Sigmoid colon (tissue), 7 donors: ENCODE measurements around the gene COL23A1. TPM values are rescaled to one million over a fixed set of nuclear protein-coding genes. Genes with fewer than 3 reads are reported as not detected.
A peak's percentile ranks its signal among the peaks of the same experiment; 100 is the strongest.
"Not testable (repeated sequence)": the region's sequence is repeated elsewhere in the genome, so short reads cannot be mapped to it uniquely, and the experiment has no call there.

ENCODE experiments used
- DNase-seq: peaks from one replicate; pipeline ENCODE4 v3.0.0-alpha.2; 2019
- H3K27ac ChIP-seq, 4 donors: fragments of 200-600 bp; sonication (generic); one replicate each; pipeline ENCODE4 v1.5.1; 2016 to 2019; ENCODE audit warnings: mild to moderate bottlenecking in 1 of 4
- H3K27me3 ChIP-seq, 3 donors: fragments of 200-600 bp; sonication (generic); one replicate each; pipeline ENCODE4 v1.5.1; 2019; ENCODE audit warnings: mild to moderate bottlenecking in 1 of 3
- H3K36me3 ChIP-seq, 4 donors: fragments of 200-600 bp; sonication (generic); one replicate each; pipeline ENCODE4 v1.5.1; 2016 to 2019
- H3K4me1 ChIP-seq, 4 donors: fragments of 200-600 bp; sonication (generic); one replicate each; pipeline ENCODE4 v1.5.1; 2017 to 2019
- H3K4me3 ChIP-seq, 4 donors: fragments of 200-600 bp; sonication (generic); one replicate each; pipeline ENCODE4 v1.5.1; 2017 to 2019; ENCODE audit warnings: mild to moderate bottlenecking in 2 of 4, moderate library complexity in 1 of 4
- H3K9me3 ChIP-seq, 4 donors: fragments of 200-600 bp in 3 of 4; sonication (generic) in 3 of 4; one replicate each; pipeline versions ENCODE4 v1.5.1 to v1.6.1; 2013 to 2019
- CTCF ChIP-seq, 4 experiments: fragments of 450-650 bp in 3 of 4; fragments of 200-600 bp in 1 of 4; IDR thresholded peaks; one replicate each; pipeline ENCODE4 v1.5.1; 2016 to 2019; ENCODE audit warnings: antibody characterized with exemption in 4 of 4, mild to moderate bottlenecking in 3 of 4, moderate library complexity in 2 of 4
- EP300 ChIP-seq, 4 donors: sonication (generic); formaldehyde crosslinking; IDR thresholded peaks; one replicate each; pipeline ENCODE4 v1.6.1; 2017; ENCODE audit warnings: antibody characterized with exemption in 4 of 4
- POLR2A ChIP-seq, 2 donors: fragments of 450-650 bp; IDR thresholded peaks; one replicate each; pipeline ENCODE4 v1.6.1; 2016; ENCODE audit warnings: antibody characterized with exemption in 2 of 2, mild to moderate bottlenecking in 2 of 2, moderate library complexity in 2 of 2
- POLR2AphosphoS5 ChIP-seq, 4 donors: sonication (generic); formaldehyde crosslinking; IDR thresholded peaks; one replicate each; pipeline ENCODE4 v1.6.1; 2017; ENCODE audit warnings: antibody characterized with exemption in 4 of 4
- WGBS, 2 donors: extraction: QIAGEN DNeasy Blood & Tissue Kit; methylation state at CpG; one replicate each; pipeline ENCODE4 v1.1.7; 2013; 5-methylcytosine and 5-hydroxymethylcytosine counted together
- intact Hi-C: fragments of 100-400 bp; cut with DNase I; formaldehyde crosslinking; loops from one replicate; pipeline ENCODE4 v1.15.1; 2023
- polyA plus RNA-seq, 3 donors: library from polyadenylated mRNA; stranded (reverse); fragments of 200-250 nt; gene quantifications; one replicate each; pipeline ENCODE4 v1.2.3, GENCODE V29; 2013
- total RNA-seq, 4 donors: library from RNA; depleted of rRNA; stranded (reverse); fragments of >200 nt; gene quantifications; one replicate each; pipeline ENCODE4 v1.1.0, GENCODE V29; 2016
- donor health status: healthy with polysubstance abuse.
- donor health status: Bipolar disorder and iron deficiency.
- donor health status: healthy.

Gene COL23A1
- total and polyA plus RNA-seq, 7 donors: 0.28 to 1.2 (median 0.57) TPM; not detected in 1

- TF ChIP-seq CTCF (IDR thresholded peaks at IDR 0.05) (no peak), POLR2A (IDR thresholded peaks at IDR 0.05) (no peak), POLR2AphosphoS5 (IDR thresholded peaks at IDR 0.05) (no peak), EP300 (IDR thresholded peaks at IDR 0.05) (no peak)
- 63 to 70% methylated on average over 17 of the region's 17 CpGs for WGBS, 2 donors
- peak overlapping the region in 2 of 4 donors; percentile 14 to 61 for H3K27ac ChIP-seq
Measured at GRCh38 chr5:178372142-178372571, 218.0 kb downstream of the COL23A1 start.

GRCh38 chr5:178371362-178372111, 218.7 kb downstream of the COL23A1 start:
- H3K27me3 ChIP-seq: peaks cover 0 to 7% (median 6%) of the 10 kb centered on the region in 3 donors
- H3K9me3 ChIP-seq: no peaks in the 10 kb centered on the region
- H3K4me1 ChIP-seq: peaks cover 0 to 12% (median 8%) of the 10 kb centered on the region in 4 donors
- H3K36me3 ChIP-seq: no peaks in the 10 kb centered on the region
- intact Hi-C loops: no loop called here
- peak overlapping the region in 2 of 4 donors; percentile 14 to 61 for H3K27ac ChIP-seq
- H3K4me3 ChIP-seq: peak overlapping the region in 1 of 4 donors; percentile 4
- TF ChIP-seq POLR2A (IDR thresholded peaks at IDR 0.05) (no peak), POLR2AphosphoS5 (IDR thresholded peaks at IDR 0.05) (no peak)
- no peak for DNase-seq
- WGBS, 2 donors: 75 to 76% methylated on average over 24 of the region's 24 CpGs

More at GRCh38 chr5:178372142-178372571, 218.0 kb downstream of the COL23A1 start:
- no peaks in the 10 kb centered on the region for H3K36me3 ChIP-seq
- H3K4me3 ChIP-seq: peak overlapping the region in 1 of 4 donors; percentile 4
- no peak for DNase-seq
- H3K9me3 ChIP-seq: no peaks in the 10 kb centered on the region
- peaks cover 0 to 7% (median 6%) of the 10 kb centered on the region in 3 donors for H3K27me3 ChIP-seq
- H3K4me1 ChIP-seq: peaks cover 0 to 12% (median 8%) of the 10 kb centered on the region in 4 donors
- intact Hi-C loops: no loop called here

GRCh38 chr5:178370102-178370501, 220.1 kb downstream of the COL23A1 start:
- intact Hi-C loops: no loop called here
- no peak overlapping the region for H3K27ac ChIP-seq
- no peak for DNase-seq
- H3K27me3 ChIP-seq: peaks cover 0 to 6% (median 1%) of the 10 kb centered on the region in 3 donors
- no peak for TF ChIP-seq POLR2A (IDR thresholded peaks at IDR 0.05)
- no peak for TF ChIP-seq EP300 (IDR thresholded peaks at IDR 0.05)
- TF ChIP-seq POLR2AphosphoS5 (IDR thresholded peaks at IDR 0.05): no peak
- TF ChIP-seq CTCF (IDR thresholded peaks at IDR 0.05): no peak
- H3K4me1 ChIP-seq: peaks cover 0 to 12% (median 8%) of the 10 kb centered on the region in 4 donors
- H3K9me3 ChIP-seq: no peaks in the 10 kb centered on the region
- no peak overlapping the region for H3K4me3 ChIP-seq
- 78 to 84% methylated on average over 4 of the region's 4 CpGs for WGBS, 2 donors
- no peaks in the 10 kb centered on the region for H3K36me3 ChIP-seq

- H3K36me3 ChIP-seq, H3K27ac ChIP-seq, H3K27me3 ChIP-seq, intact Hi-C loops, DNase-seq, H3K9me3 ChIP-seq, H3K4me3 ChIP-seq: not testable (repeated sequence)
- H3K4me1 ChIP-seq: peaks cover 0 to 12% (median 8%) of the 10 kb centered on the region in 4 donors
- 76 to 92% methylated on average over 3 of the region's 3 CpGs for WGBS, 2 donors
Measured at GRCh38 chr5:178369469-178369868, 220.7 kb downstream of the COL23A1 start.

GRCh38 chr5:178368716-178369300, 221.4 kb downstream of the COL23A1 start:
- intact Hi-C loops: no loop called here
- WGBS, 2 donors: 88 to 94% methylated on average over 10 of the region's 10 CpGs
- no peak for DNase-seq

More at GRCh38 chr5:178368716-178369300, 221.4 kb downstream of the COL23A1 start:
- H3K27me3 ChIP-seq: peaks cover 0 to 6% (median 0%) of the 10 kb centered on the region in 3 donors
- H3K36me3 ChIP-seq: no peaks in the 10 kb centered on the region
- H3K4me3 ChIP-seq: no peak overlapping the region
- no peak overlapping the region for H3K27ac ChIP-seq
- TF ChIP-seq POLR2A (IDR thresholded peaks at IDR 0.05) (no peak), POLR2AphosphoS5 (IDR thresholded peaks at IDR 0.05) (no peak), CTCF (IDR thresholded peaks at IDR 0.05) (no peak), EP300 (IDR thresholded peaks at IDR 0.05) (no peak)
- peaks cover 0 to 12% (median 8%) of the 10 kb centered on the region in 4 donors for H3K4me1 ChIP-seq
- H3K9me3 ChIP-seq: no peaks in the 10 kb centered on the region
